Type B pancreatic cell (in vitro differentiated cells): ENCODE data around the gene TM7SF3. TPM values are rescaled to one million over a fixed set of nuclear protein-coding genes. Genes with fewer than 3 reads are reported as not detected.

Source experiments
- DNase-seq: peaks from one replicate; pipeline ENCODE4 v3.0.0; 2021; ENCODE audit warnings: mixed read lengths; ENCODE audit not compliant: unreplicated experiment; ENCODE audit errors: extremely low spot score
- H3K27ac Mint-ChIP-seq: 2 replicates; pipeline ENCODE4 v1.8.0; 2021; ENCODE audit warnings: mild to moderate bottlenecking, mixed read lengths
- H3K27me3 Mint-ChIP-seq: 2 replicates; pipeline ENCODE4 v1.8.0; 2021; ENCODE audit warnings: mixed read lengths
- H3K36me3 Mint-ChIP-seq: 2 replicates; pipeline ENCODE4 v1.8.0; 2021; ENCODE audit warnings: mixed read lengths
- H3K4me1 Mint-ChIP-seq: one replicate; pipeline ENCODE4 v1.8.0; 2021; ENCODE audit warnings: mixed read lengths; ENCODE audit not compliant: unreplicated experiment
- H3K4me3 Mint-ChIP-seq: 2 replicates; pipeline ENCODE4 v1.8.0; 2021; ENCODE audit warnings: mild to moderate bottlenecking, mixed read lengths
- H3K9me3 Mint-ChIP-seq: 2 replicates; pipeline ENCODE4 v1.8.0; 2021; ENCODE audit warnings: mixed read lengths
- CTCF ChIP-seq: fragments of 200-600 bp; sonication (generic); conservative IDR thresholded peaks from 2 replicates; pipeline ENCODE4 v1.5.0; 2021; ENCODE audit warnings: antibody characterized with exemption, mild to moderate bottlenecking
- total RNA-seq: library from RNA; stranded (reverse); gene quantifications from 2 replicates; pipeline ENCODE4 v1.2.1, GENCODE V29; 2021; ENCODE audit warnings: low replicate concordance

TM7SF3 gene
- total RNA-seq, 1 donor from 2014 or later = 49.6 TPM

DNA sequence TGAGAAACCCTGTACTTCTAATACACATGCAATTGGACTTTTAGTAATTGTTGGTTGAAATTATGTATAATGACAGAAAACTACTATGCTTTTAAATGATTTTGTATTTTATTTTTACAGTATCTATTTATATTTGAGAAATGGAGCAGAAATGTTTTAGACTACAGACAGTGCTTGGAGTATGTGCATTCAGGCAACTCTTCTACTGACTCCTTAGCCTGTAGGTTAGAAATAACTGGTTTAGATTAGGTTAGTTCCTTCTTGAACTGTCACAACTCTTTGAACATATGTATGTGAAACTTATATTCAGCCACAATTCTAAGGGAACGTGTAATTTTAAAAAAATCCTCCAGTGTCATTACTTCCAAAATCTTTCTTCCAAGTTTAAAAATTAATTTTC lies 74.2 kb downstream of the TM7SF3 start:
- Mint-ChIP-seq H3K27me3 (no peaks in the 10 kb centered on the region), H3K4me1 (peaks cover 8% of the 10 kb centered on the region)

GRCh38 chr12:26939192-26939832 lies 74.9 kb downstream of the TM7SF3 start:
- H3K27ac Mint-ChIP-seq = peak overlapping the region; percentile 99
- H3K27me3 Mint-ChIP-seq = no peaks in the 10 kb centered on the region
- peaks cover 8% of the 10 kb centered on the region for H3K4me1 Mint-ChIP-seq
- peaks cover 38% of the 10 kb centered on the region for H3K36me3 Mint-ChIP-seq
- DNase-seq = no peak
- H3K9me3 Mint-ChIP-seq = no peaks in the 10 kb centered on the region
- TF ChIP-seq CTCF = no peak
- H3K4me3 Mint-ChIP-seq = peak overlapping the region; percentile 98

More for the DNA sequence above, 74.2 kb downstream of the TM7SF3 start:
- no peak for DNase-seq
- TF ChIP-seq CTCF = no peak
- H3K4me3 Mint-ChIP-seq = peak overlapping the region; percentile 46
- H3K36me3 Mint-ChIP-seq = peaks cover 33% of the 10 kb centered on the region
- no peaks in the 10 kb centered on the region for H3K9me3 Mint-ChIP-seq
- H3K27ac Mint-ChIP-seq = no peak overlapping the region

DNA sequence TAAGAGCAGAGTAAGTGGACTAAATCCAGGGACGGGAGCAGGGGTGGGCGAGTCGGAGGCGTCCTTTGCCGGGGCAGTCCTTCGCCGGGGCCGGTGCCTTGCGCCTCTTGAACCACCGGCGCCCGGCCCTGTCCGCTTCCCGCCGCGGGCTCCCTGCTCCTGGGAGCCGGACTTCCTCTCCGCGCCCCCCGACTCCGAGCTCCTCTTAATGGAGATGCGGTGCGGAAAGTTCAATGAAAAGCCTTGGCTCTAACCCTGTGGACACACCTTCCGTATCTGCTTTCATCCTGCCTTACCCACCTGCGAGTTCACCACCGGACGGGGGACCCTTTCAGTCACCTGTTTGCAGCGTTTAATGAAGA lies 75.5 kb downstream of the TM7SF3 start:
- DNase-seq = no peak
- H3K9me3 Mint-ChIP-seq = no peaks in the 10 kb centered on the region
- TF ChIP-seq CTCF = no peak
- no peaks in the 10 kb centered on the region for H3K27me3 Mint-ChIP-seq
- peak overlapping the region; percentile 99 for H3K27ac Mint-ChIP-seq
- peaks cover 8% of the 10 kb centered on the region for H3K4me1 Mint-ChIP-seq
- H3K4me3 Mint-ChIP-seq = peak overlapping the region; percentile 98
- H3K36me3 Mint-ChIP-seq = peaks cover 34% of the 10 kb centered on the region

- H3K27me3 Mint-ChIP-seq = no peaks in the 10 kb centered on the region
- peaks cover 8% of the 10 kb centered on the region for H3K4me1 Mint-ChIP-seq
- peaks cover 35% of the 10 kb centered on the region for H3K36me3 Mint-ChIP-seq
- H3K9me3 Mint-ChIP-seq = no peaks in the 10 kb centered on the region
- TF ChIP-seq CTCF = no peak
- DNase-seq = peak; percentile 98
- peak within 1 kb of the TSS; percentile 99 for H3K27ac Mint-ChIP-seq
- peak within 1 kb of the TSS; percentile 98 for H3K4me3 Mint-ChIP-seq
Observed at GRCh38 chr12:26937863-26938700, 76.1 kb downstream of the TM7SF3 start, which contains the start of the genes FGFR1OP2 and INTS13. FGFR1OP2 (plus strand) TSS chr12:26938470; CDS start chr12:26954159, 15,689 bp downstream. INTS13 (minus strand) TSS chr12:26937981; CDS start chr12:26936803, 1,178 bp downstream.

DNA sequence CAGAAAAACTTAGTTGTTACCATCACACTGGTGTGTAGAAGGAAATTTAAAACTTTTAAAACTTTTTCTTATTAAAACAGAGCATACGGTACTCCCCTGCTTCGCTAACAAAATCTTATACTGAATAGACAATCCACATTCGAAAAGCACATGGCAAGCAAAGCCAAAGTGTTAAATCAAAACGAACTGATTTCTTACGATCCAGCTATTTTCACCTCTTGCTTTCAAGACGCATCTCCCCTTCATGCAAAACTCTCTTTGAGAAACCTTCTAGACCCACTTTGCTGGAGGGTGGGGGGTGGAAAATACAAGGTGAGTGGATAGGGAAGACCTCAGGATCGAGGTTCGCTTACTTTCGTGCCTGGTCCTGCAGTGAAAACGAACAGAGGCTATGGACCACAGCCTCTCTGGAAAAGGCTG lies 76.7 kb downstream of the TM7SF3 start:
- Mint-ChIP-seq H3K4me3 (peak overlapping the region; percentile 98), H3K27ac (peak overlapping the region; percentile 99), H3K27me3 (no peaks in the 10 kb centered on the region), H3K4me1 (peaks cover 8% of the 10 kb centered on the region), H3K9me3 (no peaks in the 10 kb centered on the region), H3K36me3 (peaks cover 33% of the 10 kb centered on the region)
- TF ChIP-seq CTCF = no peak
- no peak for DNase-seq
